AG10803 (cell line): ENCODE data around the gene SLC4A8.
"Not testable (repeated sequence)": the region's sequence is repeated elsewhere in the genome, so short reads cannot be mapped to it uniquely, and the experiment has no call there.

Experiments used
- DNase-seq: peaks from one replicate; pipeline ENCODE4 v3.0.0; 2010; ENCODE audit warnings: low read depth
- H3K4me3 ChIP-seq: 2 replicates; pipeline ENCODE4 v1.5.1; 2011; ENCODE audit warnings: mild to moderate bottlenecking, low read length, control low read depth
- CTCF ChIP-seq: conservative IDR thresholded peaks from 2 replicates; pipeline ENCODE4 v1.5.1; 2011; ENCODE audit warnings: mild to moderate bottlenecking, low read length, control low read depth, inconsistent platforms

SLC4A8 gene

GRCh38 chr12:51504851-51505250, 80.2 kb downstream of the SLC4A8 start:
- no peak overlapping the region for H3K4me3 ChIP-seq
- DNase-seq, result no peak
- no peak for TF ChIP-seq CTCF

GRCh38 chr12:51505360-51506105, 80.9 kb downstream of the SLC4A8 start:
- peak; percentile 33 for DNase-seq
- H3K4me3 ChIP-seq, result no peak overlapping the region
- no peak for TF ChIP-seq CTCF

- no peak for TF ChIP-seq CTCF
- no peak for DNase-seq
- no peak overlapping the region for H3K4me3 ChIP-seq
Measured at GRCh38 chr12:51507178-51507577, 82.5 kb downstream of the SLC4A8 start.

GRCh38 chr12:51508285-51508684, 83.7 kb downstream of the SLC4A8 start:
- DNase-seq, result no peak
- TF ChIP-seq CTCF, result no peak
- no peak overlapping the region for H3K4me3 ChIP-seq

GRCh38 chr12:51511546-51512260, 87.1 kb downstream of the SLC4A8 start:
- DNase-seq, result no peak
- no peak for TF ChIP-seq CTCF
- no peak overlapping the region for H3K4me3 ChIP-seq

- no peak for DNase-seq
- no peak for TF ChIP-seq CTCF
- H3K4me3 ChIP-seq, result no peak overlapping the region
Measured at GRCh38 chr12:51512438-51512837, 87.8 kb downstream of the SLC4A8 start.

GRCh38 chr12:51515037-51515436, 90.4 kb downstream of the SLC4A8 start:
- not testable (repeated sequence) for H3K4me3 ChIP-seq
- DNase-seq, result peak; percentile 35
